Erythroblast (primary cell): ENCODE data around the gene RAX.
A peak's percentile ranks its signal among the peaks of the same experiment; 100 is the strongest.
"Not testable (repeated sequence)": the region's sequence is repeated elsewhere in the genome, so short reads cannot be mapped to it uniquely, and the experiment has no call there.

ENCODE experiments used
- DNase-seq, 2 experiments: peaks; one replicate each; lab custom pipeline; 2025; lab: John Stamatoyannopoulos, UW
- GATA1 ChIP-seq: IDR thresholded peaks from 2 replicates; pipeline ENCODE4 v1.6.1; 2011; ENCODE audit warnings: low read depth, mild to moderate bottlenecking, control low read depth, low read length, moderate library complexity
- POLR2A ChIP-seq: IDR thresholded peaks from 2 replicates; pipeline ENCODE4 v1.6.1; 2011; ENCODE audit warnings: mild to moderate bottlenecking, low read length

Gene RAX

DNA sequence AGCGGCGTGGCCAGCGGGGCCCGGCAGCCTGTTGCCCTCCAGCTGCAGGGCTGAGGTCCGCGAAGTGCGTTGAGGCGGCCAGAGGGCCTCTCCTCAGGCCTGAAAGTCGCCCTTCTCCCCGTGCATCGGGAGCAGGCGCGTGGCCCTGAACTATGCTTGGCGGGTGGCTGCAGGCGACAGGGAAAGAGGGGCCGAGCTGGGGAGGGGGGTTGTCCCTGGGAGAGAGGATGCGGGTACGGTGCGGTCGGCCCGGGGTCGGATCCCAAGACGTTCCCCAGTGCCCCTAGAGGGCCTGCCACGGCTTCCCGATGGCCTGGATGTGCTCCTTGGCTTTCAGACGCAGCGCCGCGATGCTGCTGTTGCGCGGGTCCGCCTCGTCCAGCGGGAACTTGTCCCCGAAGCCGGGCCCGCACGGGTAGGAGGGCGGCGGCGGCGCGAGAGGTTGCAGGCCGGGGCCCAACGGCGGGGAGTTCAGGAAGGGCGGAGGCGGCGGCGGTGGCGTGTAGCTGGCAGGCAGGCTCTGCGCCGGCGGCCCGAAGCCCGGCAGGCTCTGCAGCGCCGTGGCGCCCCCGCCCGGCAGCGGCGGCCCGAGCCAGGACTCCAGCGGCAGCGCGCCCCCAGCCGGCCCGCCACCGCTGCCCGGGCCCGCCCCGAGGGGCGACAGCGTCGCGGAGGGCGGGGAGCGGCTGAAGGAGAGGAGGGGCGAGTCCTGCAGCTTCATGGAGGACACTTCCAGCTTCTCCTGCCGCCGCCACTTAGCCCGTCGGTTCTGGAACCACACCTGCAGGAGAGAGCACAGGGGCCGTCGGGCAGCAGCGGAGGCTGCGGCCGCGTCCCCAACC is 4.3 kb downstream of the RAX start:
- TF ChIP-seq POLR2A (no peak), GATA1 (no peak)
- peak; percentile 75 to 77 for DNase-seq

DNA sequence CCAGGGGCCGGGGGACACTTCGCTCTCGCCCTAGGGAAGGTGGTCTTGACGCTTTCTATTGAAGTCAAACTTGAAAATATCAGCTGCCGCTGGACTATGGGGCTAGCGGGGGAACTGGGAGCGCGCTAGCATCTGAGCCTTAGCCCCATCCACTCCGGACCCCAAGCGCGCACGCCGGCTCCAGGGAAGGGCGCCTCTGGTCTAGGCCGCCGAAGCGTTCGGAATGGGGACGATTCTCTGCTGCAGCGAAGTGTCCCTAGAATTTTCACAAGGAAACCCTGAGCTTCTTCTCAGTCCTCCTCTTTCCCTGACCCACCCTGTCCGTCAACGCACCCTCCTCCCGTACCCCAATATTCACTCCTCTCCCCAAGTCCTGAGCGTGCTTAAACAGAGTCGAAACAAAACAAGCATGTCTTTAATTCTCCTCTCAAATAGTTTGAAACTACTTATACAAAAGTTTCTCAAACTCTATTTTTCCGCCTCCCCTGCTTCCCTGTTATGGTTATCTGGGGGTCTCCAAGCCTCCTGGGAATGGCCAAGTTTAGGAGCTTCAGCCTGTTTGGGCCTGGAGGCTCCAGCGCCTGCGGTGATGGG is 5.0 kb downstream of the RAX start:
- no peak for DNase-seq
- TF ChIP-seq GATA1: no peak
- no peak for TF ChIP-seq POLR2A

DNA sequence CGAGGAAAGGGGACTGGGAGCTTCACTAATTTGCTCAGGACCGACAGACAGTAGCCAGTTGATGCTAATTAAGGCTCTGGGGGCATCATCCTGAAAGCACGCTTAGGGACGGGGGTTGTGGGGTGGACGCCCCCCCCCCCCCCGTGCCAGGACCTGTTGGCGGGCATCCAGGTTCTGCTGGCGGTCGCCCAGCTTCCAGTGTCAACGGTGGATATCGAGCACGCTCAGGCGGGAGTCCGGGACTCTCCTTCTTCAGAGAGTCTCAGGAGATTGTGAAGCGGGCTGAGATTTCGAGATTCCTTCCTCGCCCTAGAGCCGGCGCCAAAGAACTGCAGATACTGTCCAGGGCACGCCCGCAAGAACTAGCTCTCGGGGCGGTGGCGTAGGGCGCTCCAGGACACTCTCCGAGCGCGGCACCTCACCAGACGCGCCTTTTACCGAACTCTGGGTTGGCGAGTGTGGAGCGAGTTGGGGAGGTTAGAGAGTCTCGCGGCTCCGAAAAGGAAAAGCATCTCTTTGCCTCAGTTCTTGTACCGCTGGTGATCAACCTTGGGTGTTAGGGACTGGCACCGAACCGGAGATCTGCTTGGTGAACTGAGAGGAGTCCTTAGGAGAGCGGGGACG is 5.6 kb downstream of the RAX start:
- TF ChIP-seq GATA1 (no peak), POLR2A (no peak)
- peak; percentile 18 to 24 for DNase-seq

DNA sequence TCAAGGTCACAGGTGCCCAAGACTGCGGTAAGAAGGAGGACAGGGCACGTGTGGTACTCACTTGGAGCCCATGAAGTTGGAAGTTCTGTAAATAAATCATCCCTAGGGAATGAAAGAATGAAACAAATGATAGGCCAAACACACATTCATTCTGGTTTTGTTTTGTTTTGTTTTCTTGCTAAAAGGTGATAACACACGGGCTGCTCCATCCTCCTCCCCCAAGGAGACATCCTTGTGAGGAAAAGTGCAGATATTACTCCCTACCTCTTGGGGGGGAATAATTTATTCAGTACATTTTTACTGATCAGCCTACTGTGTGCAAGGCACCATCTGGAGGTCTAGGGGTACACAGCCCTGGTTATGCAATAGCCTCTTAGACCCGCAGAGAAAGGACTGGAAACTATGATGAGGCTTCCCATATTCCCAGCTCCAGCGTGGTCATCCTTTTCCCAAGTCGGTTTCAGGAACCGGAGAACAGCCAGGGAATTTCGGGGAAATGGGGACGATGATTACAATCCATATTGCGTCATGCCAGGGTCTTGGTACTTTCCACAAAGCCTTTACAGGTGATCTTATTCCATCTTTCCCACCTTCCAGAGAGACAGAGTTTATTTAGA is 6.3 kb downstream of the RAX start:
- TF ChIP-seq POLR2A (no peak), GATA1 (no peak)
- DNase-seq: no peak

DNA sequence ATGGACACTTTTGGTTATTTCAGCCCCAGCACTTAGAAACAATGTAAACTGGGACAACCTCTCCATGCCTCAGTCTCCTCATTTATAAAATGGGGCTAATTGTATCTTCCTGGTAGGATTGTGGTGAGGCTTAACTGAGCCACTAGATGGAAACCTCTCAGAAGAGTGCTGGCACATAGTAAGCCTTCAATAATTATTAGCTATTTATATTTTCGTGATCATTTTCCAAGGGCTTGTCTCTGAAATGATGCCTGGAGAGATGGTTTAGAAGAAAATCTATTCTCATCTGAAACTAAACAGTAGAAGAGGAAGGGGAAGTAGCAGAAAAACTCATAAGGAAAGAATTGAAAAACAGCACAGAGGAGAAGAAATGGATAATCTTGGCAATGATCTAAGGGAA is 6.8 kb downstream of the RAX start:
- DNase-seq: no peak
- TF ChIP-seq GATA1: no peak
- no peak for TF ChIP-seq POLR2A

DNA sequence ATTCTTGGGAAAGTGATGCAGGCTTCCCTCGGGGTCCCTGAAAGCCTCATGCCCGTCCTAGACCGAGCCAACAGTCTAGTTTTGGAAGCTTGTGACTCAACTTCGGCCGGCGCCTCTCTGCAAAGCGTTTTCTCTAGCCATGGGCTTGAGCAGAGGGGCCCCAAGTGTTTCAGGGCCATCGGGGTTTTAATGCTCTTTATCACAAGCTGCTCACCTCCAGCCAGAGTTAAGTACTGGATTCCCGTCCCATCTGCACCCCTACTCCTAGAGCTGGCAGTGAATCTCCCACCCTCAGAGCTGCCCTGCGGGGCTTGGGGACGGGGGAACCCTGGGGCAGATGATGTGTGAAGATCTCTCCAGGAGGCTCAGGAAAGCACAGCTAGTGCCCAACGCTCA is 7.3 kb downstream of the RAX start:
- no peak for DNase-seq
- TF ChIP-seq GATA1 (no peak), POLR2A (no peak)

DNA sequence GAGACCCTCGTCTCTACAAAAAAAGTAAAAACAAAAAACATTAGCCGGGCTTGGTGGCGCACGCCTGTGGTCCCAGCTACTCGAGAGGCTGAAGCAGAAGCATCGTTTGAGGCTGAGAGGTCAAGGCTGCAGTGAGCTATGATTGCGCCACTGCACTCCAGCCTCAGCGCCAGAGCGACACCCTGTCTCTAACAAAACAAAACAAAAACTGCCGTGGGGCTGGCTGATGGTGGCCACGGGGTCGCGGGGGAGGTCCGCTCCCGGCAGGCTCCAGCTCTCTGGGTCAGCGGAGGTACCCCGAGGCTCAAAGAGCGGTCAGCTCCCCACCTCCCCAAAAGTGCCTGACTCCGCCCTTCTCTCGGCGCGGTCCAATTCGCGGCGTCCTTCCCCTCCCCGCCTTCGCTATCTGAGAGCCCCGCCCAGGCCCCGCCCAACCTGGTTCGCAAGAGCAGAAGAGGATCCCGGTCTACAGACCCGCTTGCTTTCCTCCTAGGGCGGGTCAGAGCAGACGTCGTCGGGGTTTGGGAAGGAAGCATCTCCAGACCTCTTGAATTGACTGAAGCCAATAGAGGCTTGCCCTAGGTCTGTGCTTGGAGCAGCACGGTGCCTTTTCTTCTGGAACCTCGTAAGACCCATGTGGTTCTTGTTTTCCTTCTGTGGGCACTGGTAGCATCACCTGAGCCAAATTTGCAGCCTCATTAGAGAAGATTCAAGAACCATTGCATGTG is 7.8 kb downstream of the RAX start:
- TF ChIP-seq POLR2A (no peak), GATA1 (no peak)
- peak; percentile 35 to 37 for DNase-seq

DNA sequence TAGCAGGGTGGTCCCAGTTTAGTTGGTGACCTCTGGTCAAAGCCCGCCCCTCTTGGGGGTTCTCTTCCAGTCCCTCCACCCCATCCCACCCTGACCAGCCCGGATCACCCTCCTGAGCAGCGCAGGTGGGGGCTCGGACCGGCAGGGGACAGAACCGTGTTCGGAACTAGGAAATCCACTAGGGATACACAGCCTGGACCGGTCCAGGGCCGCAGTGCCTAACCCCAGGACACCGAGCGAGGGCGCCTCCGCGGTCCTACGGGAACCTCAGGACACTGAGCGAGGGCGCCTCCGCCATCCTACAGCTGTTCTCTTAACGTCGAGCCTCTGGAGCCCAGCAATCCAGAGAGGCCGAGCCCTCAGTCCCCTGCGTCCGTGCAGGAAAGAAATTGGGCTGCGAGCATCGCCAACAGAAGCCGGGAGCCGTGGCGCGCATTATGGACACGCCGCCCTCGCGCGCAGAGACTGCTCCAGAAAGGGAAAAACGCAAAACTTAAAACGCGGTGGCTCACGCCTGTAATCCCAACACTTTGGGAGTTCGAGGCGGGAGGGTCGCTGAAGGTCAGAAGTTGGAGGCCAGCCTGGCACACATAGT is 8.5 kb downstream of the RAX start:
- TF ChIP-seq GATA1: no peak
- no peak for DNase-seq

DNA sequence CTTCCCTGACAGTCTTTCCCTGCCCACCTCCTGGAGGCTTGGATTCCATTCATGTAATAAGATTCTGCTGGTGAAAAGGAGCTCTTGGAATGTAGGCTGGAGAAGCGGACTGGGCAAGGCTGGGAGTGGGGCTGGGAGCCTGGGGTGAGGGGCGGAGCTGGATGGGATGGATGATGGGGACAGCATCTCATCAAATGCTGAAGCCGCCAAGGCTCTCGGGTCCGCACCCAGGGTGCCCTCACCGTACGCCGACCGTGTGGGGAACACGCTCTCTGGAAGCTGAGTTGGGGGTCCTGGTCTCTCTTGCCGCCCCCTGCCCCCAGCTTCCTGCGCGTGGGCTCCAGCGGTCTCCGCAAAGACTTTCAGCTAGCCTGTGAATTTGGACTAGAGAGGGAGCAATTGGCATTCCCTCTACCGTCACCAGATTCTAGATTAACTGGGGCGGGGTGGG is 9.1 kb downstream of the RAX start:
- no peak for TF ChIP-seq POLR2A
- TF ChIP-seq GATA1: no peak
- no peak for DNase-seq

DNA sequence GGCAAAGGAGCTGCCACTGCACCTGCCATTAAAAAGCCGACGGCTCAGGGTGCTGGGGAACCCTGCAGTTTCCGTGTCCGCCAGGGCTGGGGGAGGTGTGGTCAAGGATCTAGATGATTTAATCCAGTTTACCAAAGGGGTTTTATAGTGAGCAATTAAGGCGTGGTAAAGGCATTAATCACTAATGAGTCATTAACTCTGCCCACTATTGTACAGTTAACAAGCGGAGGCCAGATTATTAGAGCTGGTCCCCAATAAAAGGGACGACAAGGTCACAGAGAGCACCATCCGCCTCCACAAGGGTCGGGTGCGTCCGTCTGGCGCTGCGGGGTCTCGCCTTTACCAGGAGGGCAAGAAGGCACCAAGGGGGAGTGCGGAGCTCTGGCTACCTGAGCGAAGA is 9.6 kb downstream of the RAX start:
- TF ChIP-seq POLR2A (no peak), GATA1 (no peak)

DNA sequence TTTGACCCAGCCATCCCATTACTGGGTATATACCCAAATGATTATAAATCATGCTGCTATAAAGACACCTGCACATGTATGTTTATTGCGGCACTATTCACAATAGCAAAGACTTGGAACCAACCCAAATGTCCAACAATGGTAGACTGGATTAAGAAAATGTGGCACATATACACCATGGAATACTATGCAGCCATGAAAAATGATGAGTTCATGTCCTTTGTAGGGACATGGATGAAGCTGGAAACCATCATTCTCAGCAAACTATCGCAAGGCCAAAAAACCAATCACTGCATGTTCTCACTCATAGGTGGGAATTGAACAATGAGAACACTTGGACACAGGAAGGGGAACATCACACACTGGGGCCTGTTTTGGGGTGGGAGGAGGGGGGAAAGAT is 11.0 kb downstream of the RAX start:
- not testable (repeated sequence) for DNase-seq

More for the DNA sequence above, 9.6 kb downstream of the RAX start:
- no peak for DNase-seq

DNA sequence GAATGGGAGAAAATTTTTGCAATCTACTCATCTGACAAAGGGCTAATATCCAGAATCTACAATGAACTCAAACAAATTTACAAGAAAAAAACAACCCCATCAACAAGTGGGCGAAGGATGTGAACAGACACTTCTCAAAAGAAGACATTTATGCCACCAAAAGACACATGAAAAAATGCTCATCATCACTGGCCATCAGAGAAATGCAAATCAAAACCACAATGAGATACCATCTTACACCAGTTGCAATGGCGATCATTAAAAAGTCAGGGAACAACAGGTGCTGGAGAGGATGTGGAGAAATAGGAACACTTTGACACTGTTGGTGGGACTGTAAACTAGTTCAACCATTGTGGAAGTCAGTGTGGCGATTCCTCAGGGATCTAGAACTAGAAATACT is 11.4 kb downstream of the RAX start:
- DNase-seq: not testable (repeated sequence)

DNA sequence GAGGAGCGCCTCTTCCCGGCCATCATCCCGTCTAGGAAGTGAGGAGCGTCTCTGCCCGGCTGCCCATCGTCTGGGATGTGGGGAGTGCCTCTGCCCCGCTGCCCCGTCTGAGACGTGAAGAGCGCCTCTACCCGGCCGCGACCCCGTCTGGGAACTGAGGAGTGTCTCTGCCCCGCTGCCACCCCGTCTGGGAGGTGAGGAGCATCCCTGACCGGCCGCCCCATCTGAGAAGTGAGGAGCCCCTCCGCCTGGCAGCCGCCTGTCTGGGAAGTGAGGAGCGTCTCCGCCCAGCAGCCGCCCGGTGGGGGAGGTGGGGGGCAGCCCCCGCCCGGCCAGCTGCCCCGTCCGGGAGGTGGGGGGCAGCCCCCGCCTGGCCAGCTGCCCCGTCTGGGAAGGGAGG is 17.8 kb downstream of the RAX start:
- DNase-seq: not testable (repeated sequence)
